Choroid plexus epithelial cell (primary cell): ENCODE results near the gene CELF1.
"Not testable (repeated sequence)": the region's sequence is repeated elsewhere in the genome, so short reads cannot be mapped to it uniquely, and the experiment has no call there.

ENCODE experiments used
- DNase-seq: peaks from one replicate; pipeline ENCODE4 v3.0.0-alpha.2; 2010; ENCODE audit warnings: low read depth
- H3K4me3 ChIP-seq: 2 replicates; pipeline ENCODE4 v1.5.1; 2011; ENCODE audit warnings: low read depth, mild to moderate bottlenecking, control low read depth, low read length, moderate library complexity
- CTCF ChIP-seq: conservative IDR thresholded peaks from 2 replicates; pipeline ENCODE4 v1.5.1; 2011; ENCODE audit warnings: low read depth, mild to moderate bottlenecking, control low read depth, inconsistent platforms, low read length, moderate library complexity

The CELF1 gene

GRCh38 chr11:47529951-47530350 is 23.0 kb downstream of the CELF1 start:
- no peak overlapping the region for H3K4me3 ChIP-seq
- no peak for DNase-seq
- no peak for TF ChIP-seq CTCF

- no peak overlapping the region for H3K4me3 ChIP-seq
- no peak for DNase-seq
- TF ChIP-seq CTCF: no peak
Measured at GRCh38 chr11:47527186-47527585, 25.7 kb downstream of the CELF1 start.

- DNase-seq, H3K4me3 ChIP-seq: not testable (repeated sequence)
Measured at GRCh38 chr11:47526032-47526431, 26.9 kb downstream of the CELF1 start.

GRCh38 chr11:47524291-47524874 is 28.5 kb downstream of the CELF1 start:
- no peak overlapping the region for H3K4me3 ChIP-seq
- TF ChIP-seq CTCF: peak; percentile 8
- peak; percentile 49 for DNase-seq

- H3K4me3 ChIP-seq: peak overlapping the region; percentile 15
- no peak for TF ChIP-seq CTCF
- DNase-seq: peak; percentile 93
Measured at GRCh38 chr11:47523490-47524225, 29.3 kb downstream of the CELF1 start.

- no peak overlapping the region for H3K4me3 ChIP-seq
- no peak for TF ChIP-seq CTCF
- DNase-seq: no peak
Measured at GRCh38 chr11:47518212-47518964, 34.5 kb downstream of the CELF1 start.

- DNase-seq: no peak
- no peak overlapping the region for H3K4me3 ChIP-seq
- no peak for TF ChIP-seq CTCF
Measured at GRCh38 chr11:47516984-47517853, 35.7 kb downstream of the CELF1 start.
